Vagina (tissue), 2 donors: ENCODE results near the gene DCUN1D2. TPM values are rescaled to one million over a fixed set of nuclear protein-coding genes. Genes with fewer than 3 reads are reported as not detected.

Source experiments
- DNase-seq, 2 donors: peaks; one replicate each; pipeline ENCODE4 v3.0.0-alpha.2; 2017; ENCODE audit errors: extremely low spot score in 2 of 2
- H3K27ac ChIP-seq: fragments of 200-600 bp; sonication (generic); one replicate; pipeline ENCODE4 v1.5.1; 2019
- H3K27me3 ChIP-seq: fragments of 200-600 bp; sonication (generic); one replicate; pipeline ENCODE4 v1.5.1; 2019
- H3K36me3 ChIP-seq, 2 donors: fragments of 200-600 bp; sonication (generic); one replicate each; pipeline ENCODE4 v1.5.1; 2017 to 2019
- H3K4me1 ChIP-seq: fragments of 200-600 bp; sonication (generic); one replicate; pipeline ENCODE4 v1.5.1; 2019
- H3K4me3 ChIP-seq, 2 donors: fragments of 200-600 bp; sonication (generic); 1 replicate in 1 of 2; 2 replicates in 1 of 2; pipeline ENCODE4 v1.5.1; 2016 to 2019
- H3K9me3 ChIP-seq: fragments of 200-600 bp; sonication (generic); one replicate; pipeline ENCODE4 v1.5.1; 2019
- POLR2A ChIP-seq, 2 donors: fragments of 450-650 bp; IDR thresholded peaks; one replicate each; pipeline ENCODE4 v1.6.1; 2017; ENCODE audit warnings: antibody characterized with exemption in 2 of 2, mild to moderate bottlenecking in 2 of 2, moderate library complexity in 2 of 2
- POLR2AphosphoS5 ChIP-seq, 2 donors: sonication (generic); formaldehyde crosslinking; IDR thresholded peaks; one replicate each; pipeline ENCODE4 v1.9.0; 2017; ENCODE audit warnings: antibody characterized with exemption in 2 of 2, mild to moderate bottlenecking in 2 of 2, low read depth in 1 of 2; ENCODE audit not compliant: insufficient read depth in 1 of 2
- intact Hi-C: fragments of 100-400 bp; cut with DNase I; formaldehyde crosslinking; loops from one replicate; pipeline ENCODE4 v1.15.1; 2023
- total RNA-seq: library from RNA; depleted of rRNA; stranded (reverse); fragments of >200 nt; gene quantifications from one replicate; pipeline ENCODE4 v1.2.3, GENCODE V29; 2016
- TF ChIP-seq, protein P1 (sequence below), 3 experiments: fragments of 450-650 bp in 2 of 3; fragments of 200-600 bp in 1 of 3; sonication (generic) in 1 of 3; IDR thresholded peaks; one replicate each; pipeline ENCODE4 v1.5.1; 2017 to 2019; ENCODE audit warnings: antibody characterized with exemption in 3 of 3, mild to moderate bottlenecking in 2 of 3, moderate library complexity in 2 of 3

DCUN1D2 gene
- total RNA-seq, 1 donor from 2014 or later: 13.3 TPM

DNA sequence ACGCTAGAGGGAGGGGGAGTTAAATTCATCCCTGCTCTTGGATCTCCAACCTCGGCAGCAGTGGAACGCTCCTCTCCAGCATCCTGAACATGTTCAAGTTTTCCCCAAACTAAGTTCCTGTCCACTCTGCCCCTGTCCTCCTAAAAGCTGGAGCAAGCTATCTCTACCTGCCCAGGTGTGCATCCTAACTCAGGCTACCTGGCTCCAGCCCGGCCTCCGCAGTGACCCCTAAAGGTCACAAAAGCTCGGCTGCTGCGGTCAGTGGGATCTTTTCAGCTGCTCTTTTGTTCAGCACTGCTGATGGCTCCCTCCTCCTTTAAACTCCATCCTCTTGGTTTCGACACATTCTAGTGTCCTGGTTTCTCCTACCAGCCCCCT is 1.4 kb downstream of the DCUN1D2 start:
- Histone ChIP-seq H3K4me1 (peaks cover 52% of the 10 kb centered on the region), H3K27me3 (no peaks in the 10 kb centered on the region), H3K4me3 (peak overlapping the region; percentile 84 to 93), H3K9me3 (no peaks in the 10 kb centered on the region), H3K36me3 (no peaks in the 10 kb centered on the region), H3K27ac (peak overlapping the region; percentile 70)
- TF ChIP-seq, protein P1, sequence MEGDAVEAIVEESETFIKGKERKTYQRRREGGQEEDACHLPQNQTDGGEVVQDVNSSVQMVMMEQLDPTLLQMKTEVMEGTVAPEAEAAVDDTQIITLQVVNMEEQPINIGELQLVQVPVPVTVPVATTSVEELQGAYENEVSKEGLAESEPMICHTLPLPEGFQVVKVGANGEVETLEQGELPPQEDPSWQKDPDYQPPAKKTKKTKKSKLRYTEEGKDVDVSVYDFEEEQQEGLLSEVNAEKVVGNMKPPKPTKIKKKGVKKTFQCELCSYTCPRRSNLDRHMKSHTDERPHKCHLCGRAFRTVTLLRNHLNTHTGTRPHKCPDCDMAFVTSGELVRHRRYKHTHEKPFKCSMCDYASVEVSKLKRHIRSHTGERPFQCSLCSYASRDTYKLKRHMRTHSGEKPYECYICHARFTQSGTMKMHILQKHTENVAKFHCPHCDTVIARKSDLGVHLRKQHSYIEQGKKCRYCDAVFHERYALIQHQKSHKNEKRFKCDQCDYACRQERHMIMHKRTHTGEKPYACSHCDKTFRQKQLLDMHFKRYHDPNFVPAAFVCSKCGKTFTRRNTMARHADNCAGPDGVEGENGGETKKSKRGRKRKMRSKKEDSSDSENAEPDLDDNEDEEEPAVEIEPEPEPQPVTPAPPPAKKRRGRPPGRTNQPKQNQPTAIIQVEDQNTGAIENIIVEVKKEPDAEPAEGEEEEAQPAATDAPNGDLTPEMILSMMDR (IDR thresholded peaks at IDR 0.05): no peak
- TF ChIP-seq POLR2AphosphoS5 (IDR thresholded peaks at IDR 0.05; ENCODE audit: insufficient read depth in 1 of 2, low read depth in 1 of 2) (no peak), POLR2A (IDR thresholded peaks at IDR 0.05) (no peak)
- intact Hi-C loops: no loop called here
- DNase-seq: no peak

- no peak overlapping the region for H3K27ac ChIP-seq
- no peak overlapping the region for H3K4me3 ChIP-seq
- H3K4me1 ChIP-seq: peaks cover 48% of the 10 kb centered on the region
- TF ChIP-seq POLR2AphosphoS5 (IDR thresholded peaks at IDR 0.05; ENCODE audit: insufficient read depth in 1 of 2, low read depth in 1 of 2) (no peak), POLR2A (IDR thresholded peaks at IDR 0.05) (no peak)
- TF ChIP-seq, protein P1 (IDR thresholded peaks at IDR 0.05): no peak
- H3K36me3 ChIP-seq: no peaks in the 10 kb centered on the region
- H3K9me3 ChIP-seq: no peaks in the 10 kb centered on the region
- no peak for DNase-seq
- intact Hi-C loops: no loop called here
- H3K27me3 ChIP-seq: no peaks in the 10 kb centered on the region
Observed at GRCh38 chr13:113488283-113488682, 2.2 kb downstream of the DCUN1D2 start.

DNA sequence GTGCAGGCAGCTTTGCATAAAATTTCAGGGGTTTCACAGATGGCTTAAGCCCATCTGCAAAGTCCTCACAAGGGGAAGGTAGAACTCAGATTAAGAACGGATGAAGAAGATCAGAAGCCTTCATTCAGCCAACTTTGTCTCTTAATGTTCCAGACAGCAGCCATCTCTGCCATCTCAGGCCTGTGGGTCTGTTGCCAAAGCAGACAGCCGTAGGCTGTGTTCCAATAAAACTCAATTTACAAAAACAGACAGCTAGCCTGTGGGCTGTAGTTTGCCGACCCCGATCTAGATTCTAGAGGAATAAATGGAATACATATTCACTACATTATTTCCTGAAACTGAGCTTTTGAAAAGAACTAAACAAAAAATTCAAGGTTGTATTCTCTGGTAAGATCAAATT is 3.8 kb downstream of the DCUN1D2 start:
- H3K9me3 ChIP-seq: no peaks in the 10 kb centered on the region
- peaks cover 33% of the 10 kb centered on the region for H3K4me1 ChIP-seq
- H3K4me3 ChIP-seq: no peak overlapping the region
- TF ChIP-seq POLR2AphosphoS5 (IDR thresholded peaks at IDR 0.05; ENCODE audit: insufficient read depth in 1 of 2, low read depth in 1 of 2): no peak
- DNase-seq: no peak
- H3K36me3 ChIP-seq: no peaks in the 10 kb centered on the region
- intact Hi-C loops: no loop called here
- no peaks in the 10 kb centered on the region for H3K27me3 ChIP-seq
- H3K27ac ChIP-seq: no peak overlapping the region

- H3K36me3 ChIP-seq: no peaks in the 10 kb centered on the region
- no peak overlapping the region for H3K4me3 ChIP-seq
- intact Hi-C loops: no loop called here
- no peak overlapping the region for H3K27ac ChIP-seq
- no peaks in the 10 kb centered on the region for H3K9me3 ChIP-seq
- H3K4me1 ChIP-seq: peaks cover 28% of the 10 kb centered on the region
- no peaks in the 10 kb centered on the region for H3K27me3 ChIP-seq
- TF ChIP-seq POLR2AphosphoS5 (IDR thresholded peaks at IDR 0.05; ENCODE audit: insufficient read depth in 1 of 2, low read depth in 1 of 2) (no peak), POLR2A (IDR thresholded peaks at IDR 0.05) (no peak)
- TF ChIP-seq, protein P1 (IDR thresholded peaks at IDR 0.05): no peak
- no peak for DNase-seq
Observed at GRCh38 chr13:113485545-113485944, 5.0 kb downstream of the DCUN1D2 start.

DNA sequence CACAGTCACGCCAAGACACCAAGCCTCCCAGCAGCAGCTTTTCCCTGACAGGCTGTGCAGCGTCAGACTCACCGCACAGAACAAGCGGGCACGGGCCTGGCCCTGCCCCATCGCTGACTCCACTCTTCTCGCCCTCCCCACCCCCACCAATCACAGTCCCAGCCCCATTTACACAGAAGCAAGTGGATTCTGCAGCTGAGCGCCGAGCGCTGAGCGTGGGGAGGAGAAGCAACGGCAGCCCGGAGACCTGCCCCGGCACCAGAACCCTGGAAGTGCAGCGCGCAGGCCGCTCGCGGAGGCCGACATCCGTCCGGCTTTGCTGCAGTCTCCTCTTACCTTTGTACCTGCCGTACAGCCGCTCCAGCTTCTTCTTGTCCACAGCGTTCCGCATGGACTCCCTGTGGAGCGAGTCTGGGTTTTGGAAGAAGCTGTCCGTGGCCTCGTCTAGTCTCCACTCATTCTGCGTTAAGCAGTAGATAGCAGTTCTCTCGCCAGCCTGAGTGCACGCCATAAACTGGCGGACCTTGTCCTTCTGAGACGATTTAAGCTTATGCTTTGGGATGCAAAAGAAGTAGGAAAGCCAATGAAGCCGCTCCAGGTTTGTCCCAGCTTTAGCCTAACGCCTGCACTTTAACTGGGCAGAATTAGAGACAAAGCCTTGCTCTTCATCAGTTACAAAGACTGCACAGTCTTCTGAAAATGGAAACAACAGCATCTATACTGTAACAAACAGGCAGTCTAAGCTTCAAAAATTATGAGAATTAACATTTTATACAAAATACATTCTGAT is 6.8 kb downstream of the DCUN1D2 start:
- Histone ChIP-seq H3K36me3 (peaks cover 0 to 8% of the 10 kb centered on the region in 2 donors), H3K27me3 (no peaks in the 10 kb centered on the region), H3K4me1 (peaks cover 14% of the 10 kb centered on the region), H3K27ac (no peak overlapping the region), H3K9me3 (no peaks in the 10 kb centered on the region), H3K4me3 (no peak overlapping the region)
- DNase-seq: no peak
- intact Hi-C loops: no loop called here
- TF ChIP-seq POLR2AphosphoS5 (IDR thresholded peaks at IDR 0.05; ENCODE audit: insufficient read depth in 1 of 2, low read depth in 1 of 2) (no peak), POLR2A (IDR thresholded peaks at IDR 0.05) (no peak)
- TF ChIP-seq, protein P1 (IDR thresholded peaks at IDR 0.05): no peak
